ENCODE results near the gene FLT1.

Gene FLT1

GRCh38 chr13:28463481-28463880 lies 31.4 kb downstream of the FLT1 start:
- no peaks in the 10 kb centered on the region for H3K27me3 ChIP-seq (ENCODE audit: insufficient read depth, low read depth, severe bottlenecking)
- no peak overlapping the region for H3K27ac ChIP-seq
- TF ChIP-seq CTCF (IDR thresholded peaks at IDR 0.05; ENCODE audit: low read depth, low read length), result no peak
- DNase-seq, result no peak
- H3K36me3 ChIP-seq, result no peaks in the 10 kb centered on the region
- no peaks in the 10 kb centered on the region for H3K9me3 ChIP-seq (ENCODE audit: severe bottlenecking)
- H3K4me3 ChIP-seq (ENCODE audit: low read depth, low read length), result no peak overlapping the region

- DNase-seq, result no peak
- no peak for TF ChIP-seq CTCF (IDR thresholded peaks at IDR 0.05; ENCODE audit: low read depth, low read length)
- Histone ChIP-seq H3K27ac (no peak overlapping the region), H3K9me3 (ENCODE audit: severe bottlenecking) (no peaks in the 10 kb centered on the region), H3K36me3 (no peaks in the 10 kb centered on the region), H3K27me3 (ENCODE audit: insufficient read depth, low read depth, severe bottlenecking) (no peaks in the 10 kb centered on the region), H3K4me3 (ENCODE audit: low read depth, low read length) (no peak overlapping the region)
Observed at GRCh38 chr13:28459911-28460310, 35.0 kb downstream of the FLT1 start.

- TF ChIP-seq CTCF (IDR thresholded peaks at IDR 0.05; ENCODE audit: low read depth, low read length), result no peak
- H3K9me3 ChIP-seq (ENCODE audit: severe bottlenecking), result no peaks in the 10 kb centered on the region
Observed at GRCh38 chr13:28458608-28459007, 36.3 kb downstream of the FLT1 start.

GRCh38 chr13:28458051-28458450 lies 36.9 kb downstream of the FLT1 start:
- no peak overlapping the region for H3K4me3 ChIP-seq (ENCODE audit: low read depth, low read length)
- TF ChIP-seq CTCF (IDR thresholded peaks at IDR 0.05; ENCODE audit: low read depth, low read length), result no peak
- DNase-seq, result no peak
- no peaks in the 10 kb centered on the region for H3K27me3 ChIP-seq (ENCODE audit: insufficient read depth, low read depth, severe bottlenecking)
- H3K36me3 ChIP-seq, result no peaks in the 10 kb centered on the region
- no peaks in the 10 kb centered on the region for H3K9me3 ChIP-seq (ENCODE audit: severe bottlenecking)
- no peak overlapping the region for H3K27ac ChIP-seq

More at GRCh38 chr13:28458608-28459007, 36.3 kb downstream of the FLT1 start:
- H3K27ac ChIP-seq, result no peak overlapping the region
- DNase-seq, result no peak
- no peak overlapping the region for H3K4me3 ChIP-seq (ENCODE audit: low read depth, low read length)
- no peaks in the 10 kb centered on the region for H3K27me3 ChIP-seq (ENCODE audit: insufficient read depth, low read depth, severe bottlenecking)
- no peaks in the 10 kb centered on the region for H3K36me3 ChIP-seq

GRCh38 chr13:28457521-28457920 lies 37.4 kb downstream of the FLT1 start:
- TF ChIP-seq CTCF (IDR thresholded peaks at IDR 0.05; ENCODE audit: low read depth, low read length), result no peak
- H3K27ac ChIP-seq, result no peak overlapping the region
- no peak overlapping the region for H3K4me3 ChIP-seq (ENCODE audit: low read depth, low read length)
- H3K36me3 ChIP-seq, result no peaks in the 10 kb centered on the region
- no peaks in the 10 kb centered on the region for H3K27me3 ChIP-seq (ENCODE audit: insufficient read depth, low read depth, severe bottlenecking)
- DNase-seq, result no peak
- H3K9me3 ChIP-seq (ENCODE audit: severe bottlenecking), result no peaks in the 10 kb centered on the region

GRCh38 chr13:28455580-28456194 lies 39.2 kb downstream of the FLT1 start:
- no peaks in the 10 kb centered on the region for H3K9me3 ChIP-seq (ENCODE audit: severe bottlenecking)
- no peak for DNase-seq
- no peak overlapping the region for H3K27ac ChIP-seq
- no peaks in the 10 kb centered on the region for H3K27me3 ChIP-seq (ENCODE audit: insufficient read depth, low read depth, severe bottlenecking)
- no peaks in the 10 kb centered on the region for H3K36me3 ChIP-seq
- no peak overlapping the region for H3K4me3 ChIP-seq (ENCODE audit: low read depth, low read length)
- TF ChIP-seq CTCF (IDR thresholded peaks at IDR 0.05; ENCODE audit: low read depth, low read length), result no peak

Data from WERI-Rb-1 (cell line).